ENCODE data around the gene VWA8. TPM values are rescaled to one million over a fixed set of nuclear protein-coding genes. Genes with fewer than 3 reads are reported as not detected.

VWA8 gene
- total RNA-seq, 6 experiments from 2014 or later = 11.3 to 14.7 (median 13.8) TPM

DNA sequence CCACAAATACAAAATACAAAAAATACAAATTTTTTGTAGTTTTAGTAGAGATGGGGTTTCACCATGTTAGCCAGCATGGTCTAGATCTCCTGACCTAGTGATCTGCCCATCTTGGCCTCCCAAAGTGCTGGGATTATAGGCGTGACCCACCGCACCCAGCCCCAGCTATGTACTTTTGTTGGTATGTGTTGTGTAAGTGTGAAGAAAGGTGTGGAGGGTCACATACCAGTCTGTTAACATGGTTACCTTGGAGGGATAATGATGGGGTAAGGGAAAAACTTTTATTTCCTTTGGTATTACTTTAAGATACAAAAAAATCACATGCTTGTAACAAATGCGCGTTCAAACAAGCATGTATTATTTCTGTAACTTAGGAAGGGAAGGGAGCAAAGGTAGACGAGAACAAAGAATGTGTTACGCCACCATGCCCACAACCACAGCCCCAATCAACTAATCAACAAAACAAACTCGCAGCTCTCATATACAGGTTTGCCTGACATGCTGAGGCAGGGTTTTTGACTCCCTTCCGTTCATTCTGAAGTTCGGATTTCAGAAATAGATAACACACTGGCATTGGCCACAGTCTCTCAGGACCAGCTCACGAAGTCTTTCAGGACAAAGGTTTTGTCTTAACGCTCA is 13.5 kb upstream of the VWA8 start:
- no peak overlapping the region for H3K27ac Mint-ChIP-seq
- H3K27me3 Mint-ChIP-seq (ENCODE audit: insufficient read depth) = no peaks in the 10 kb centered on the region; the same call in none of the 2 replicates
- H3K4me3 Mint-ChIP-seq = no peak overlapping the region
- TF ChIP-seq, protein P1, sequence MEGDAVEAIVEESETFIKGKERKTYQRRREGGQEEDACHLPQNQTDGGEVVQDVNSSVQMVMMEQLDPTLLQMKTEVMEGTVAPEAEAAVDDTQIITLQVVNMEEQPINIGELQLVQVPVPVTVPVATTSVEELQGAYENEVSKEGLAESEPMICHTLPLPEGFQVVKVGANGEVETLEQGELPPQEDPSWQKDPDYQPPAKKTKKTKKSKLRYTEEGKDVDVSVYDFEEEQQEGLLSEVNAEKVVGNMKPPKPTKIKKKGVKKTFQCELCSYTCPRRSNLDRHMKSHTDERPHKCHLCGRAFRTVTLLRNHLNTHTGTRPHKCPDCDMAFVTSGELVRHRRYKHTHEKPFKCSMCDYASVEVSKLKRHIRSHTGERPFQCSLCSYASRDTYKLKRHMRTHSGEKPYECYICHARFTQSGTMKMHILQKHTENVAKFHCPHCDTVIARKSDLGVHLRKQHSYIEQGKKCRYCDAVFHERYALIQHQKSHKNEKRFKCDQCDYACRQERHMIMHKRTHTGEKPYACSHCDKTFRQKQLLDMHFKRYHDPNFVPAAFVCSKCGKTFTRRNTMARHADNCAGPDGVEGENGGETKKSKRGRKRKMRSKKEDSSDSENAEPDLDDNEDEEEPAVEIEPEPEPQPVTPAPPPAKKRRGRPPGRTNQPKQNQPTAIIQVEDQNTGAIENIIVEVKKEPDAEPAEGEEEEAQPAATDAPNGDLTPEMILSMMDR (IDR thresholded peaks at IDR 0.05) = no peak
- DNase-seq = no peak
- no peaks in the 10 kb centered on the region for H3K9me3 Mint-ChIP-seq
- H3K36me3 Mint-ChIP-seq (ENCODE audit: low read depth) = no peaks in the 10 kb centered on the region
- peaks cover 7% of the 10 kb centered on the region for H3K4me1 Mint-ChIP-seq (ENCODE audit: low read depth)

GRCh38 chr13:41973247-41973741 is 12.4 kb upstream of the VWA8 start:
- no peak for DNase-seq
- Mint-ChIP-seq H3K4me3 (no peak overlapping the region), H3K9me3 (no peaks in the 10 kb centered on the region), H3K27ac (no peak overlapping the region), H3K4me1 (ENCODE audit: low read depth) (peaks cover 7% of the 10 kb centered on the region), H3K36me3 (ENCODE audit: low read depth) (no peaks in the 10 kb centered on the region), H3K27me3 (ENCODE audit: insufficient read depth) (no peaks in the 10 kb centered on the region; the same call in none of the 2 replicates)
- TF ChIP-seq, protein P1 (IDR thresholded peaks at IDR 0.05) = no peak

DNA sequence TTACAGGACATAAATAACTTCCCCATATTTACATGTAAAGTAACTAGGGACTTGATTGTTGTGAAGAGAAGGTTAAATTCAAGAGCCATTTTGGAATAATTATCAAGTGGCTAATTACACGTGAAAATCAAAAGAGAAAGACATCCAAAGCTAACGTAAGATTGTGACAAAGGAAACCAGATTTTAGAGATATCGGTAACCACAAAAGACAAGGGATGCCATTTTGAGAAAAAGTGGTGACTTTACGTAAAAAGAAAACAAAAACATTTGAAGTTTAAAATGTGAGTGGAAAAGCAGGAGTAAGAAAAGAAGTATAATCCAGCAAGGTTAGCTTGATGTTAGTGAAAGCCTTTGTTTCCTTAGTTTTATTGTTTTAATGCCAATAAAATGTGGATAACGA is 10.9 kb upstream of the VWA8 start:
- Mint-ChIP-seq H3K4me3 (no peak overlapping the region), H3K4me1 (ENCODE audit: low read depth) (peaks cover 7% of the 10 kb centered on the region), H3K27ac (no peak overlapping the region), H3K27me3 (ENCODE audit: insufficient read depth) (no peaks in the 10 kb centered on the region; the same call in none of the 2 replicates), H3K36me3 (ENCODE audit: low read depth) (no peaks in the 10 kb centered on the region), H3K9me3 (no peaks in the 10 kb centered on the region)
- TF ChIP-seq, protein P1 (IDR thresholded peaks at IDR 0.05) = no peak
- DNase-seq = no peak

- TF ChIP-seq, protein P1 (IDR thresholded peaks at IDR 0.05) = no peak
- Mint-ChIP-seq H3K4me3 (no peak overlapping the region), H3K27me3 (ENCODE audit: insufficient read depth) (no peaks in the 10 kb centered on the region; the same call in none of the 2 replicates), H3K27ac (no peak overlapping the region), H3K36me3 (ENCODE audit: low read depth) (no peaks in the 10 kb centered on the region), H3K9me3 (no peaks in the 10 kb centered on the region), H3K4me1 (ENCODE audit: low read depth) (peaks cover 7% of the 10 kb centered on the region)
- no peak for DNase-seq
Observed at GRCh38 chr13:41970918-41971317, 10.0 kb upstream of the VWA8 start.

DNA sequence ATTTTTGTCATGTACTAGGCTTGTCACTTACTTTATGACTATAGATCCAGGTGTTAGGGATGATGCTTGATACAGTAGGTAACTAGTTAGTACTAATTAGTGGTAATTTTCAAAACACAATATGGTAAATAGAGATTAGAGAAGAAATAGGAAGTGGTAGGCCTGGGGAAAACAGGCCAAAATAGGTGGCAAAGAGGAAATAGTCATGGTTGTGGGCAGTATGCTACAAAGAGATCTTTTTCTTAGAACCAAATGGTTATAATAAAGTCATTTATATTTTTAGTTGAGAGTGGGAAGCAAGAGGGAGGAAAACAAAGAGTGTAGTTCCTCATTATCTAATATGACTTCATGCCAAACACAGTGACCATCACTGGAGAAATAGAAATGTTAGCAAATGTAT is 9.1 kb upstream of the VWA8 start:
- no peaks in the 10 kb centered on the region; the same call in none of the 2 replicates for H3K27me3 Mint-ChIP-seq (ENCODE audit: insufficient read depth)
- no peak overlapping the region for H3K4me3 Mint-ChIP-seq
- H3K9me3 Mint-ChIP-seq = no peaks in the 10 kb centered on the region
- no peak overlapping the region for H3K27ac Mint-ChIP-seq
- peaks cover 7% of the 10 kb centered on the region for H3K4me1 Mint-ChIP-seq (ENCODE audit: low read depth)
- no peaks in the 10 kb centered on the region for H3K36me3 Mint-ChIP-seq (ENCODE audit: low read depth)
- TF ChIP-seq, protein P1 (IDR thresholded peaks at IDR 0.05) = no peak
- no peak for DNase-seq
